CD8-positive, alpha-beta memory T cell (primary cell): ENCODE results near the gene CCDC191. TPM values are rescaled to one million over a fixed set of nuclear protein-coding genes. Genes with fewer than 3 reads are reported as not detected.

Source experiments
- CTCF ChIA-PET: fragments of 350-600 bp; sonication (Branson Sonifier 250); formaldehyde crosslinking; loops from one replicate; lab custom pipeline; 2021; ENCODE audit warnings: antibody characterized with exemption; lab: Charles Lee
- POLR2A ChIA-PET: fragments of 350-600 bp; sonication (Branson Sonifier 250); formaldehyde crosslinking; loops from one replicate; lab custom pipeline; 2021; ENCODE audit warnings: antibody characterized with exemption; lab: Charles Lee
- DNase-seq, 5 donors: peaks; one replicate each; pipeline versions ENCODE4 v3.0.0 to v3.0.0-alpha.2; 2020 to 2022; ENCODE audit warnings: mixed read lengths in 1 of 5
- H3K27ac ChIP-seq: one replicate; pipeline ENCODE4 v1.7.0; 2013; ENCODE audit warnings: low read depth, mild to moderate bottlenecking, low read length, moderate library complexity
- H3K27me3 ChIP-seq: 2 replicates; pipeline ENCODE4 v1.7.0; 2013; ENCODE audit warnings: low read length, mild to moderate bottlenecking; ENCODE audit not compliant: insufficient read depth, poor library complexity, severe bottlenecking
- H3K36me3 ChIP-seq: 2 replicates; pipeline ENCODE4 v1.7.0; 2013; ENCODE audit warnings: mild to moderate bottlenecking, low read length, moderate library complexity; ENCODE audit not compliant: insufficient read depth
- H3K4me1 ChIP-seq: 2 replicates; pipeline ENCODE4 v1.7.0; 2013; ENCODE audit warnings: mild to moderate bottlenecking, low read length, moderate library complexity; ENCODE audit not compliant: insufficient read depth
- H3K4me3 ChIP-seq: 2 replicates; pipeline ENCODE4 v1.7.0; 2013; ENCODE audit warnings: mild to moderate bottlenecking, low read length
- H3K9me3 ChIP-seq: 2 replicates; pipeline ENCODE4 v1.7.0; 2013; ENCODE audit warnings: mild to moderate bottlenecking, low read length
- H3K27ac Mint-ChIP-seq, 8 donors: one replicate each; pipeline ENCODE4 v1.8.0; 2020 to 2021; ENCODE audit warnings: mixed read lengths in 8 of 8, mild to moderate bottlenecking in 6 of 8, inconsistent platforms in 3 of 8, moderate library complexity in 3 of 8
- H3K27me3 Mint-ChIP-seq, 2 donors: one replicate each; pipeline ENCODE4 v1.8.0; 2020 to 2021; ENCODE audit warnings: mixed read lengths in 2 of 2, mild to moderate bottlenecking in 1 of 2, moderate library complexity in 1 of 2
- H3K36me3 Mint-ChIP-seq, 3 donors: one replicate each; pipeline ENCODE4 v1.8.0; 2020 to 2021; ENCODE audit warnings: mixed read lengths in 3 of 3, inconsistent platforms in 1 of 3, mild to moderate bottlenecking in 1 of 3
- H3K4me1 Mint-ChIP-seq, 3 donors: one replicate each; pipeline ENCODE4 v1.8.0; 2020 to 2021; ENCODE audit warnings: mixed read lengths in 3 of 3, inconsistent platforms in 1 of 3, mild to moderate bottlenecking in 1 of 3
- H3K4me3 Mint-ChIP-seq, 7 donors: one replicate each; pipeline ENCODE4 v1.8.0; 2020 to 2021; ENCODE audit warnings: mixed read lengths in 7 of 7, mild to moderate bottlenecking in 6 of 7, moderate library complexity in 4 of 7, inconsistent platforms in 2 of 7
- H3K9me3 Mint-ChIP-seq, 5 donors: one replicate each; pipeline ENCODE4 v1.8.0; 2020 to 2022; ENCODE audit warnings: mixed read lengths in 5 of 5, mild to moderate bottlenecking in 3 of 5, moderate library complexity in 2 of 5, inconsistent platforms in 1 of 5
- polyA plus RNA-seq: library from polyadenylated mRNA; unstranded; fragments of 300-500 nt; fragmentation: Illumina TruSeq; gene quantifications from one replicate; pipeline ENCODE4 v1.2.3, GENCODE V29; 2021
- total RNA-seq, 2 experiments: library from RNA; stranded (reverse); gene quantifications; one replicate each; pipeline ENCODE4 v1.2.3, GENCODE V29; 2021

The CCDC191 gene
- total and polyA plus RNA-seq, 3 experiments from 2014 or later: 1.2 to 1.5 (median 1.4) TPM

- peaks cover 28 to 60% (median 34%) of the 10 kb centered on the region in 3 donors for H3K36me3 Mint-ChIP-seq
- no peaks in the 10 kb centered on the region for H3K9me3 ChIP-seq
- H3K4me1 Mint-ChIP-seq: peaks cover 0 to 4% (median 0%) of the 10 kb centered on the region in 3 donors
- no peaks in the 10 kb centered on the region for H3K4me1 ChIP-seq
- H3K27me3 Mint-ChIP-seq: no peaks in the 10 kb centered on the region
- no peak overlapping the region for H3K4me3 Mint-ChIP-seq
- ChIA-PET POLR2A (no interaction called here), CTCF (no interaction called here)
- no peak overlapping the region for H3K27ac ChIP-seq
- no peak overlapping the region for H3K27ac Mint-ChIP-seq
- peaks cover 0 to 2% (median 1%) of the 10 kb centered on the region in 5 donors for H3K9me3 Mint-ChIP-seq
- H3K4me3 ChIP-seq: no peak overlapping the region
- no peaks in the 10 kb centered on the region for H3K27me3 ChIP-seq
- no peaks in the 10 kb centered on the region for H3K36me3 ChIP-seq
- no peak for DNase-seq
These were observed 76.4 kb downstream of the CCDC191 start for GRCh38 chr3:113979916-113980315.

GRCh38 chr3:113977822-113978221 is 78.5 kb downstream of the CCDC191 start:
- ChIA-PET CTCF (no interaction called here), POLR2A (no interaction called here)
- H3K27ac ChIP-seq: no peak overlapping the region

GRCh38 chr3:113968986-113969385 is 87.3 kb downstream of the CCDC191 start:
- Mint-ChIP-seq H3K4me1 (peaks cover 0 to under 1% (median 0%) of the 10 kb centered on the region in 3 donors), H3K9me3 (peaks cover 23 to 31% (median 27%) of the 10 kb centered on the region in 5 donors), H3K36me3 (peaks cover 10 to 43% (median 18%) of the 10 kb centered on the region in 3 donors), H3K27ac (no peak overlapping the region), H3K4me3 (no peak overlapping the region), H3K27me3 (peaks cover 0 to 4% of the 10 kb centered on the region in 2 donors)
- ChIA-PET CTCF (no interaction called here), POLR2A (no interaction called here)
- H3K27ac ChIP-seq: no peak overlapping the region
- H3K36me3 ChIP-seq: no peaks in the 10 kb centered on the region
- H3K27me3 ChIP-seq: no peaks in the 10 kb centered on the region
- no peak overlapping the region for H3K4me3 ChIP-seq
- DNase-seq: no peak
- H3K4me1 ChIP-seq: no peaks in the 10 kb centered on the region
- H3K9me3 ChIP-seq: peaks cover 15% of the 10 kb centered on the region

More at GRCh38 chr3:113977822-113978221, 78.5 kb downstream of the CCDC191 start:
- Mint-ChIP-seq H3K27me3 (peaks cover 0 to 2% of the 10 kb centered on the region in 2 donors), H3K27ac (no peak overlapping the region), H3K9me3 (peaks cover 14 to 23% (median 22%) of the 10 kb centered on the region in 5 donors), H3K4me3 (no peak overlapping the region), H3K4me1 (no peaks in the 10 kb centered on the region), H3K36me3 (peaks cover 32 to 65% (median 46%) of the 10 kb centered on the region in 3 donors)
- DNase-seq: no peak
- peaks cover 11% of the 10 kb centered on the region for H3K9me3 ChIP-seq
- H3K27me3 ChIP-seq: no peaks in the 10 kb centered on the region
- no peaks in the 10 kb centered on the region for H3K4me1 ChIP-seq
- no peaks in the 10 kb centered on the region for H3K36me3 ChIP-seq
- no peak overlapping the region for H3K4me3 ChIP-seq

GRCh38 chr3:113966172-113966571 is 90.2 kb downstream of the CCDC191 start:
- no peak overlapping the region for H3K4me3 Mint-ChIP-seq
- peaks cover 0 to 4% (median under 1%) of the 10 kb centered on the region in 5 donors for H3K9me3 Mint-ChIP-seq
- no peak overlapping the region for H3K4me3 ChIP-seq
- ChIA-PET CTCF (no interaction called here), POLR2A (interaction anchor here (0.5 kb wide), 1 partner anchor 857 kb away, joined by 4 read pairs; no protein-coding TSS in a partner anchor)
- H3K4me1 Mint-ChIP-seq: peaks cover 0 to 4% (median 0%) of the 10 kb centered on the region in 3 donors
- H3K27me3 Mint-ChIP-seq: peaks cover 0 to 2% of the 10 kb centered on the region in 2 donors
- H3K27me3 ChIP-seq: no peaks in the 10 kb centered on the region
- H3K36me3 Mint-ChIP-seq: peaks cover 3 to 17% (median 7%) of the 10 kb centered on the region in 3 donors
- no peak overlapping the region for H3K27ac Mint-ChIP-seq
- DNase-seq: no peak
- H3K9me3 ChIP-seq: no peaks in the 10 kb centered on the region
- no peak overlapping the region for H3K27ac ChIP-seq
- H3K36me3 ChIP-seq: no peaks in the 10 kb centered on the region
- no peaks in the 10 kb centered on the region for H3K4me1 ChIP-seq

GRCh38 chr3:113963879-113964278 is 92.4 kb downstream of the CCDC191 start:
- CTCF ChIA-PET: no interaction called here
- Histone ChIP-seq H3K9me3 (no peaks in the 10 kb centered on the region), H3K4me1 (no peaks in the 10 kb centered on the region), H3K27ac (no peak overlapping the region), H3K27me3 (no peaks in the 10 kb centered on the region), H3K36me3 (no peaks in the 10 kb centered on the region), H3K4me3 (no peak overlapping the region)
- Mint-ChIP-seq H3K4me1 (peaks cover 0 to 4% (median 0%) of the 10 kb centered on the region in 3 donors), H3K27me3 (peaks cover 0 to 2% of the 10 kb centered on the region in 2 donors), H3K36me3 (peaks cover 8 to 20% (median 9%) of the 10 kb centered on the region in 3 donors), H3K27ac (peak overlapping the region in 1 of 8 donors; percentile 14), H3K4me3 (no peak overlapping the region), H3K9me3 (no peaks in the 10 kb centered on the region)
- POLR2A ChIA-PET: no interaction called here
- no peak for DNase-seq

- Mint-ChIP-seq H3K4me1 (peaks cover 7 to 15% (median 12%) of the 10 kb centered on the region in 3 donors), H3K9me3 (no peaks in the 10 kb centered on the region), H3K4me3 (no peak overlapping the region), H3K36me3 (peaks cover 4 to 23% (median 11%) of the 10 kb centered on the region in 3 donors), H3K27ac (no peak overlapping the region), H3K27me3 (no peaks in the 10 kb centered on the region)
- H3K9me3 ChIP-seq: no peaks in the 10 kb centered on the region
- DNase-seq: no peak
- H3K36me3 ChIP-seq: no peaks in the 10 kb centered on the region
- H3K4me1 ChIP-seq: no peaks in the 10 kb centered on the region
- H3K4me3 ChIP-seq: no peak overlapping the region
- CTCF ChIA-PET: no interaction called here
- POLR2A ChIA-PET: no interaction called here
- no peak overlapping the region for H3K27ac ChIP-seq
- H3K27me3 ChIP-seq: no peaks in the 10 kb centered on the region
These were observed 102.1 kb downstream of the CCDC191 start for GRCh38 chr3:113954091-113954685.

- Mint-ChIP-seq H3K36me3 (peaks cover 0 to 18% (median 6%) of the 10 kb centered on the region in 3 donors), H3K27me3 (no peaks in the 10 kb centered on the region), H3K9me3 (no peaks in the 10 kb centered on the region), H3K4me3 (no peak overlapping the region), H3K4me1 (peaks cover 11 to 20% (median 17%) of the 10 kb centered on the region in 3 donors), H3K27ac (peak overlapping the region in 1 of 8 donors; percentile 29)
- peaks cover 5% of the 10 kb centered on the region for H3K4me1 ChIP-seq
- POLR2A ChIA-PET: interaction anchor here (0.6 kb wide), 1 partner anchor 41 kb away, joined by 3 read pairs; no protein-coding TSS in a partner anchor
- no peaks in the 10 kb centered on the region for H3K27me3 ChIP-seq
- CTCF ChIA-PET: no interaction called here
- H3K36me3 ChIP-seq: no peaks in the 10 kb centered on the region
- no peak for DNase-seq
- H3K9me3 ChIP-seq: no peaks in the 10 kb centered on the region
- H3K4me3 ChIP-seq: no peak overlapping the region
- no peak overlapping the region for H3K27ac ChIP-seq
These were observed 102.6 kb downstream of the CCDC191 start for GRCh38 chr3:113953677-113954076.

GRCh38 chr3:113952921-113953320 is 103.4 kb downstream of the CCDC191 start:
- POLR2A ChIA-PET: no interaction called here
- CTCF ChIA-PET: no interaction called here
- DNase-seq: no peak
- peaks cover 0 to 13% (median 4%) of the 10 kb centered on the region in 3 donors for H3K36me3 Mint-ChIP-seq
- H3K4me3 Mint-ChIP-seq: peak overlapping the region in 1 of 7 donors; percentile 5
- H3K4me3 ChIP-seq: no peak overlapping the region
- no peaks in the 10 kb centered on the region for H3K27me3 ChIP-seq
- peaks cover 13 to 23% (median 19%) of the 10 kb centered on the region in 3 donors for H3K4me1 Mint-ChIP-seq
- H3K9me3 ChIP-seq: no peaks in the 10 kb centered on the region
- H3K27ac Mint-ChIP-seq: no peak overlapping the region
- H3K4me1 ChIP-seq: peaks cover 7% of the 10 kb centered on the region
- no peaks in the 10 kb centered on the region for H3K9me3 Mint-ChIP-seq
- H3K27me3 Mint-ChIP-seq: no peaks in the 10 kb centered on the region
- H3K36me3 ChIP-seq: no peaks in the 10 kb centered on the region
- H3K27ac ChIP-seq: no peak overlapping the region
